Vagina (tissue), 2 donors: ENCODE data around the gene ARHGEF2.

Experiments used
- CTCF ChIP-seq, 3 experiments: fragments of 450-650 bp in 2 of 3; fragments of 200-600 bp in 1 of 3; sonication (generic) in 1 of 3; IDR thresholded peaks; one replicate each; pipeline ENCODE4 v1.5.1; 2017 to 2019; ENCODE audit warnings: antibody characterized with exemption in 3 of 3, mild to moderate bottlenecking in 2 of 3, moderate library complexity in 2 of 3
- POLR2AphosphoS5 ChIP-seq, 2 donors: sonication (generic); formaldehyde crosslinking; IDR thresholded peaks; one replicate each; pipeline ENCODE4 v1.9.0; 2017; ENCODE audit warnings: antibody characterized with exemption in 2 of 2, mild to moderate bottlenecking in 2 of 2, low read depth in 1 of 2; ENCODE audit not compliant: insufficient read depth in 1 of 2

- TF ChIP-seq CTCF (IDR thresholded peaks at IDR 0.05) = no peak
- no peak for TF ChIP-seq POLR2AphosphoS5 (IDR thresholded peaks at IDR 0.05; ENCODE audit: insufficient read depth in 1 of 2, low read depth in 1 of 2)
Measured at GRCh38 chr1:156006666-156007376, 28.5 kb upstream of the ARHGEF2 start.
